SK-N-MC (cell line): Measurements from ENCODE around the gene DCTN3.

Source experiments
- EZH2 ChIP-seq: fragments of 200-600 bp; sonication (generic); IDR thresholded peaks from one replicate; pipeline ENCODE4 v1.6.1; 2017; ENCODE audit warnings: antibody characterized with exemption
- POLR2AphosphoS5 ChIP-seq: IDR thresholded peaks from 2 replicates; pipeline ENCODE4 v1.6.1; 2012; ENCODE audit warnings: mild to moderate bottlenecking, low read depth, low read length, borderline replicate concordance

DNA sequence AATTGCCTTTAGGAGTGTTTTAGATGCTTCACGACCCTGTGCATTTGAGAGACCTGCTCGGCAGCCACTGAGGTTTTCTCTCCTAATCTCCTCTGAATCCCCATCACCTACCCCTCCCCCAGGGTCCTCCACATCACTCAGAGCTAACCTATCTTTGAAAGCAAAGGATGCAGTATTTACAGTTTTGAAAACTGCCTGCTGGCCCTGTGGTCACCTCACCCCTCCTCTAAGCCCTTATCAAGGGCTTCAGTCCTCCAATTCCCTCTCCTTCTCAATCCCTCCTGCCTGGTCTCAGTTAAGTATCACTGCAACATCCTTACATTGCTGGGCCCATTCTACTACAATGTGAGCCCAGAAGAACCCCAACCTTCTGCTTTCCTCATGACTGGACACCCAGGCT is 13.0 kb downstream of the DCTN3 start:
- no peak for TF ChIP-seq POLR2AphosphoS5
- no peak for TF ChIP-seq EZH2
